ENCODE data around the gene CYS1. TPM values are rescaled to one million over a fixed set of nuclear protein-coding genes. Genes with fewer than 3 reads are reported as not detected.

The CYS1 gene
- total and polyA plus RNA-seq, 2 of the 13 experiments (the other 11 are each of a cell fraction or from before 2014, with no cell fraction given) = 0.04 TPM; not detected in 1

GRCh38 chr2:10043906-10044601, 36.2 kb downstream of the CYS1 start (continued):
- TF ChIP-seq TBX2 (CRISPR knock-in tag; IDR thresholded peaks at IDR 0.05; ENCODE audit: borderline replicate concordance) (peak; percentile 51; the same call in 1 of the 2 replicates), ZNF891 (CRISPR knock-in tag; IDR thresholded peaks at IDR 0.05) (peak; percentile 74), TEAD2 (CRISPR knock-in tag; IDR thresholded peaks at IDR 0.05) (no peak), SKIL (CRISPR knock-in tag; IDR thresholded peaks at IDR 0.05; ENCODE audit: borderline replicate concordance) (peak; percentile 70; the same call in 1 of the 2 replicates), ZNF253 (CRISPR knock-in tag; IDR thresholded peaks at IDR 0.05; ENCODE audit: borderline replicate concordance) (peak; percentile 82), DZIP1 (CRISPR knock-in tag; IDR thresholded peaks at IDR 0.05) (peak; percentile 61; the same call in 1 of the 2 replicates), KLF13 (CRISPR knock-in tag; IDR thresholded peaks at IDR 0.05) (no peak; the same call in 1 of the 2 replicates), RARA (CRISPR knock-in tag; IDR thresholded peaks at IDR 0.05) (peak; percentile 58), CHD2 (IDR thresholded peaks at IDR 0.05; ENCODE audit: low read depth, low read length) (no peak), ZFP36L2 (CRISPR knock-in tag; IDR thresholded peaks at IDR 0.05) (no peak), PLSCR1 (CRISPR knock-in tag; IDR thresholded peaks at IDR 0.05; ENCODE audit: borderline replicate concordance) (no peak), ELK4 (CRISPR knock-in tag; IDR thresholded peaks at IDR 0.05; ENCODE audit: borderline replicate concordance) (no peak), ERF (CRISPR knock-in tag; IDR thresholded peaks at IDR 0.05) (peak; percentile 85; the same call in 1 of the 2 replicates), PHB2 (IDR thresholded peaks at IDR 0.05; ENCODE audit: partially characterized antibody) (no peak), XBP1 (CRISPR knock-in tag; IDR thresholded peaks at IDR 0.05) (no peak), ISX (CRISPR knock-in tag; conservative IDR thresholded peaks at IDR 0.05) (no peak), NFYB (CRISPR knock-in tag; IDR thresholded peaks at IDR 0.05) (no peak), ZSCAN9 (CRISPR knock-in tag; IDR thresholded peaks at IDR 0.05; ENCODE audit: borderline replicate concordance) (no peak), POLR2AphosphoS5 (IDR thresholded peaks at IDR 0.05; ENCODE audit: low read depth, low read length) (no peak), ZNF703 (CRISPR knock-in tag; IDR thresholded peaks at IDR 0.05; ENCODE audit: borderline replicate concordance) (0 out of 2 replicates have a peak, but pooled peaks have one; percentile 72), ZNF761 (CRISPR knock-in tag; conservative IDR thresholded peaks at IDR 0.05) (no peak), ZBTB20 (CRISPR knock-in tag; IDR thresholded peaks at IDR 0.05; ENCODE audit: borderline replicate concordance, low read depth) (no peak)

Measured in HepG2 (cell line).